ENCODE results near the gene PRMT7.

DNA sequence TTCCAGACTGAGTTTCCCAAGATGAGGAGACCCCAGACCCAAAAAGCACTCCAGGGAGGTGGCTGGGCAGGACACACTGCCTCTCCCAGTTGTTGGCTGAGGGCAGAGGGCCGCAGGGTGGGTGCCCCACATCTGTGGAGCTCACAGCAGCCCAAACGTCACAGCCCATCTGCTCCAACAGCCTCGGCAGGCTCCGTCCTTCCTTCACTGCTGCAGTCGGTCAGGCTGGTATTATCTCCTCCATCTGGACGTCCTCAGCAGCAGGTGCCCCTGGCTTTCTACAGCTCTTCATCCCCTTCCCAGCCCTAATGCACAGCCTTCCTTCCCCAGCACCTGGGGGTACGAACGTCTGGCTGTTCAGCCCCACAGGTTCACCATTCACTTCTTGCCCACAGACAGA, 55.2 kb downstream of the PRMT7 start:
- TF ChIP-seq, protein P1, sequence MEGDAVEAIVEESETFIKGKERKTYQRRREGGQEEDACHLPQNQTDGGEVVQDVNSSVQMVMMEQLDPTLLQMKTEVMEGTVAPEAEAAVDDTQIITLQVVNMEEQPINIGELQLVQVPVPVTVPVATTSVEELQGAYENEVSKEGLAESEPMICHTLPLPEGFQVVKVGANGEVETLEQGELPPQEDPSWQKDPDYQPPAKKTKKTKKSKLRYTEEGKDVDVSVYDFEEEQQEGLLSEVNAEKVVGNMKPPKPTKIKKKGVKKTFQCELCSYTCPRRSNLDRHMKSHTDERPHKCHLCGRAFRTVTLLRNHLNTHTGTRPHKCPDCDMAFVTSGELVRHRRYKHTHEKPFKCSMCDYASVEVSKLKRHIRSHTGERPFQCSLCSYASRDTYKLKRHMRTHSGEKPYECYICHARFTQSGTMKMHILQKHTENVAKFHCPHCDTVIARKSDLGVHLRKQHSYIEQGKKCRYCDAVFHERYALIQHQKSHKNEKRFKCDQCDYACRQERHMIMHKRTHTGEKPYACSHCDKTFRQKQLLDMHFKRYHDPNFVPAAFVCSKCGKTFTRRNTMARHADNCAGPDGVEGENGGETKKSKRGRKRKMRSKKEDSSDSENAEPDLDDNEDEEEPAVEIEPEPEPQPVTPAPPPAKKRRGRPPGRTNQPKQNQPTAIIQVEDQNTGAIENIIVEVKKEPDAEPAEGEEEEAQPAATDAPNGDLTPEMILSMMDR (IDR thresholded peaks at IDR 0.05), result no peak
- no peak for TF ChIP-seq EP300 (IDR thresholded peaks at IDR 0.05)
- TF ChIP-seq POLR2AphosphoS5 (IDR thresholded peaks at IDR 0.05), result no peak

Measured in upper lobe of left lung (tissue), 4 donors.